WERI-Rb-1 (cell line): Measurements from ENCODE around the gene VAT1.
A peak's percentile ranks its signal among the peaks of the same experiment; 100 is the strongest.

Experiments
- DNase-seq: peaks from one replicate; pipeline ENCODE4 v3.0.0-alpha.2; 2020
- H3K27ac ChIP-seq: fragments of 250-450 bp; sonication (Bioruptor Pico); 2 replicates; pipeline ENCODE4 v1.5.1; 2020; ENCODE audit warnings: mild to moderate bottlenecking, moderate library complexity
- H3K27me3 ChIP-seq: fragments of 250-450 bp; sonication (Bioruptor Pico); 2 replicates; pipeline ENCODE4 v1.5.1; 2021; ENCODE audit warnings: mild to moderate bottlenecking, low read depth, moderate library complexity; ENCODE audit not compliant: insufficient read depth, severe bottlenecking
- H3K36me3 ChIP-seq: fragments of 250-450 bp; sonication (Bioruptor Pico); 2 replicates; pipeline ENCODE4 v1.5.1; 2020; ENCODE audit warnings: mild to moderate bottlenecking, moderate library complexity
- H3K4me3 ChIP-seq: 2 replicates; pipeline ENCODE4 v1.5.1; 2011; ENCODE audit warnings: low read depth, mild to moderate bottlenecking, control low read depth, low read length
- H3K9me3 ChIP-seq: fragments of 250-450 bp; sonication (Bioruptor Pico); 2 replicates; pipeline ENCODE4 v1.5.1; 2021; ENCODE audit warnings: mild to moderate bottlenecking, moderate library complexity; ENCODE audit not compliant: severe bottlenecking
- CTCF ChIP-seq: IDR thresholded peaks from 2 replicates; pipeline ENCODE4 v1.5.1; 2011; ENCODE audit warnings: low read depth, mild to moderate bottlenecking, control low read depth, inconsistent platforms, low read length

Gene VAT1

GRCh38 chr17:43042025-43042628 is 19.9 kb upstream of the VAT1 start:
- no peaks in the 10 kb centered on the region for H3K9me3 ChIP-seq
- H3K27me3 ChIP-seq, result no peaks in the 10 kb centered on the region
- peak; percentile 13; the same call in 1 of the 2 replicates for TF ChIP-seq CTCF
- H3K27ac ChIP-seq, result peak overlapping the region; percentile 79
- peak overlapping the region; percentile 14 for H3K4me3 ChIP-seq
- H3K36me3 ChIP-seq, result peaks cover 23% of the 10 kb centered on the region
- peak; percentile 89 for DNase-seq

- Histone ChIP-seq H3K27ac (peak overlapping the region; percentile 2; the same call in 1 of the 2 replicates), H3K9me3 (no peaks in the 10 kb centered on the region), H3K27me3 (no peaks in the 10 kb centered on the region), H3K36me3 (peaks cover 20% of the 10 kb centered on the region), H3K4me3 (no peak overlapping the region)
- DNase-seq, result no peak
- no peak for TF ChIP-seq CTCF
Measured at GRCh38 chr17:43040655-43041054, 18.5 kb upstream of the VAT1 start.

- TF ChIP-seq CTCF, result no peak
- no peak overlapping the region for H3K4me3 ChIP-seq
- DNase-seq, result no peak
Measured at GRCh38 chr17:43039646-43040045, 17.5 kb upstream of the VAT1 start.

GRCh38 chr17:43034894-43035293 is 12.7 kb upstream of the VAT1 start:
- H3K4me3 ChIP-seq, result no peak overlapping the region

More at GRCh38 chr17:43039646-43040045, 17.5 kb upstream of the VAT1 start:
- H3K27ac ChIP-seq, result no peak overlapping the region
- no peaks in the 10 kb centered on the region for H3K9me3 ChIP-seq
- H3K36me3 ChIP-seq, result peaks cover 12% of the 10 kb centered on the region
- no peaks in the 10 kb centered on the region for H3K27me3 ChIP-seq

GRCh38 chr17:43033948-43034881 is 12.0 kb upstream of the VAT1 start:
- TF ChIP-seq CTCF, result 0 out of 2 replicates have a peak, but pooled peaks have one; percentile 10
- Histone ChIP-seq H3K27me3 (no peaks in the 10 kb centered on the region), H3K4me3 (no peak overlapping the region; the same call in 1 of the 2 replicates), H3K9me3 (no peaks in the 10 kb centered on the region), H3K36me3 (no peaks in the 10 kb centered on the region; the same call in 1 of the 2 replicates), H3K27ac (peak overlapping the region; percentile 69)
- peak; percentile 65 for DNase-seq

More at GRCh38 chr17:43034894-43035293, 12.7 kb upstream of the VAT1 start:
- no peaks in the 10 kb centered on the region for H3K27me3 ChIP-seq
- no peaks in the 10 kb centered on the region for H3K9me3 ChIP-seq
- TF ChIP-seq CTCF, result no peak
- no peak for DNase-seq
- H3K36me3 ChIP-seq, result no peaks in the 10 kb centered on the region; the same call in 1 of the 2 replicates
- H3K27ac ChIP-seq, result peak overlapping the region; percentile 69
